NCI-H128 (cell line): ENCODE results near the gene RBM15B.
A peak's percentile ranks its signal among the peaks of the same experiment; 100 is the strongest.
"Not testable (repeated sequence)": the region's sequence is repeated elsewhere in the genome, so short reads cannot be mapped to it uniquely, and the experiment has no call there.

ENCODE experiments used
- DNase-seq: peaks from one replicate; lab custom pipeline; 2025; ENCODE audit not compliant: unreplicated experiment; lab: John Stamatoyannopoulos, UW

Gene RBM15B

GRCh38 chr3:51378726-51379125 is 12.4 kb upstream of the RBM15B start:
- no peak for DNase-seq

GRCh38 chr3:51379301-51379700 is 11.8 kb upstream of the RBM15B start:
- no peak for DNase-seq

- no peak for DNase-seq
Observed at GRCh38 chr3:51379746-51380455, 11.2 kb upstream of the RBM15B start.

- DNase-seq, result no peak
Observed at GRCh38 chr3:51380601-51381332, 10.3 kb upstream of the RBM15B start.

GRCh38 chr3:51381333-51381705 is 9.8 kb upstream of the RBM15B start:
- DNase-seq, result no peak

GRCh38 chr3:51382076-51382745 is 8.9 kb upstream of the RBM15B start:
- no peak for DNase-seq

- DNase-seq, result no peak
Observed at GRCh38 chr3:51382947-51383578, 8.0 kb upstream of the RBM15B start.

GRCh38 chr3:51384055-51384725 is 6.9 kb upstream of the RBM15B start:
- DNase-seq, result no peak

GRCh38 chr3:51384726-51385473 is 6.2 kb upstream of the RBM15B start, which contains the start of gene MANF:
MANF (plus strand) TSS chr3:51385291; CDS start chr3:51385343, 52 bp downstream.
- peak; percentile 88 for DNase-seq

GRCh38 chr3:51385621-51386091 is 5.4 kb upstream of the RBM15B start:
- DNase-seq, result no peak

GRCh38 chr3:51386159-51386851 is 4.8 kb upstream of the RBM15B start:
- DNase-seq, result no peak

- no peak for DNase-seq
Observed at GRCh38 chr3:51386852-51387229, 4.2 kb upstream of the RBM15B start.

GRCh38 chr3:51387281-51387680 is 3.8 kb upstream of the RBM15B start:
- not testable (repeated sequence) for DNase-seq

GRCh38 chr3:51388286-51389029 is 2.6 kb upstream of the RBM15B start:
- no peak for DNase-seq

GRCh38 chr3:51389423-51390183 is 1.5 kb upstream of the RBM15B start:
- no peak for DNase-seq

GRCh38 chr3:51390246-51391074 is 625 bp upstream of the RBM15B start:
- DNase-seq, result no peak
